ENCODE data around the gene DEFB123.

Gene DEFB123

GRCh38 chr20:31474758-31475427 lies 34.5 kb downstream of the DEFB123 start, which contains the start of the genes DEFB124 and REM1:
TSS of gene DEFB124 (minus strand) at chr20:31475127. CDS start at chr20:31473013, 2,114 bp downstream.
TSS of gene REM1 (plus strand) at chr20:31475288. CDS start at chr20:31476446, 1,158 bp downstream.
- DNase-seq: no peak

- DNase-seq: no peak
Measured at GRCh38 chr20:31475472-31476293, 35.3 kb downstream of the DEFB123 start.

- no peak for DNase-seq
Measured at GRCh38 chr20:31476294-31476585, 35.8 kb downstream of the DEFB123 start.

DNA sequence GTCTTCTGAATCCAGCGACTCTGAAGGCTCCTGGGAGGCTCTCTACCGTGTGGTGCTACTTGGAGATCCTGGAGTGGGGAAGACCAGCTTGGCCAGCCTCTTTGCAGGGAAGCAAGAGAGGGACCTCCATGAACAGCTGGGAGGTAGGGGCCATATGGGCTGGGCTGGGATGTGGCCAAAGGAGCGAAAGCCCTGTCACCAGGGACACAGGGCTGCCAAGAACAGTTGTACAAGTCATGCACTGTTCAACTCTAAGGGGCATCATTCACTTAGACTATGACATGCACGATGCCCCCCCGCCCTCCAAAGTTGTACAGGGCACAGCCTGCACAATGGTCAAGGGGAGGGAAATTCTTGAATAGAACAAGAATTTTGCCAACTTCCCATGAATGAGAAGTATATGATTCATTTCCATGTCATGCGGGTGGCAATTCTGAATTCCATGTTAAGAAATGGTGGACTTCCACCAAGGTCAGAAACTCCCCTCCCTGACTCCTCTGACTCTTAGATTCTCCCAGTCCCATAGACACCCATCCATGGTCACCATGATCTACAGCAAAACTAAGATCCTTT lies 36.3 kb downstream of the DEFB123 start:
- DNase-seq: no peak

GRCh38 chr20:31484001-31484400 lies 43.6 kb downstream of the DEFB123 start:
- no peak for DNase-seq

DNA sequence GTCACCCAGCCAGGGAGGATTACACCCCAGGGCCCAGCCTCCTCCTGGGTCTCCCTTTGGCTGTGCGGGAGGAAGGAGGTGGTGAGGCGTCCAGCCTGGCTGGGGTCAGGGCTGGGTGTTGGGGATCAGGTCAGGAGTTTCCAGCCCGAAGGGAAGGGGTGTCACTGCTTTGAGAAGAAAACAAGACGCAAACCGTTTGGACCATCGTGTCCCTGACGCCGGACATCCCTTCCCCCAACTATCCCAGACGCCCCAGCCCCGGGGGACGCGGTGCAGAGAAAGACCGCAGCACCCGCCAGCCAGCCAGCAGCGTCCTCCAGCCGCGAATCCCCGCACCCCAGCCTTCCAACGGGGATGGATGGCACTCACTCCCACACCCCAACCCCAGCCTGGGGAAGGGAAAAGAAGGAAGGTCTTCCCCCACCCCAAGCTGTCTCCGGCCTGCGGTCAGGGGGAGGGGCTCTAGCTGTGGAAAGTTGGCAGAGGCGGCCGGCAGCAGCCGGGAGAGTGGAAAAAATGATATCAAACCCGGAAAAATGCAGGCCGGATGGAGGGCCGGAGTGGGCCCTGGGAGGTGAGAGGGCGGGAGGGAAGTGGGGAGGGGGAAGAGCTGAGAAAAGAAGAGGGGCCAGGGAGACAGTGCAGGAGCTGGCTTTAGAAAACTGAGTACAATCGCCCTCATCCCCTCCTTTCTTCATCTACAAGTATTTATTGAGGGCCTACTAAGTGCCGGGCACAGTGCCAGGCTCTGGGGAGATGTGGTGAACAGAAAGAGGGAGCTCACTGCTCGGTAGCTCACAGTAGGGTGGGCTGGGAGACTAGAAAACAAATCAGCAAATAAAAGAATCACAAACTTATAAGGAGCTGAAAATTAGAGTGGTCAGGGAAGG lies 45.3 kb downstream of the DEFB123 start:
- no peak for DNase-seq

GRCh38 chr20:31488115-31488514 lies 47.7 kb downstream of the DEFB123 start:
- no peak for DNase-seq

DNA sequence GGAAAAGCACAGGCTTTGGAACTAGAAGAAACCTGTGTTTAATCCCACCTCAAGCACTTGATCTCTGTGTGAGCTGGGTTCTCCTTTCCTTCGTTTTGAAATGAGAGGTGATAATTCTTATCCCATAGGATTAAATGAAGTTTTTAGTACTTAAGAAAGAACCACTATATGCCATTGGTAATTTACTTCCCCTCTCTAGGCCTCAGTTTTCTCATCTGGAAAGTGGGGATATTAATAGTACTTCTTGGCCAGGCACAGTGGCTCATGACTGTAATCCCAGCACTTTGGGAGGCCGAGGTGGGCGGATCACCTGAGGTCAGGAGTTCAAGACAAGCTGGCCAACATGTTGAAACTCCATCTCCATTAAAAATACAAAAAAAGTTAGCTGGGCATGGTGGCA lies 48.7 kb downstream of the DEFB123 start:
- DNase-seq: no peak

- no peak for DNase-seq
Measured at GRCh38 chr20:31490752-31491151, 50.3 kb downstream of the DEFB123 start.

DNA sequence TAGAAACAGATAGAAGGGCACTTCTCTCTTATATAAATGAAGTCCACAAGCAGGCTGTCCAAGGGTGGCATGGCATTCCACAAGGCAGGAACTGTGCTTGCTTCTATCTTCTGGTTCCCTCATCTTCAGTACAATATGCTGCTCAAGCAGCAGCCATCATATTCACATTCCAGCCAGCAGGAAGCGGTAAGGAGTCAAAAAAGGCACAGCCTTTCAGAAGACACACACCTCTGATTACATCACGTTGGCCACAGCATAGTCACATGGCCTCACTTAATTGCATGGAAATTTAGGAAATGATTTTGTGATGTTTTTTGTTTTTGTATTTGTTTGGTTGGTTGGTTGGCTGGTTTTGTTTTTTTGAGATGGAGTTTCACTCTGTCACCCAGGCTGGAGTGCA lies 53.7 kb downstream of the DEFB123 start:
- no peak for DNase-seq

- peak; percentile 37 for DNase-seq
Measured at GRCh38 chr20:31496761-31497295, 56.4 kb downstream of the DEFB123 start.

DNA sequence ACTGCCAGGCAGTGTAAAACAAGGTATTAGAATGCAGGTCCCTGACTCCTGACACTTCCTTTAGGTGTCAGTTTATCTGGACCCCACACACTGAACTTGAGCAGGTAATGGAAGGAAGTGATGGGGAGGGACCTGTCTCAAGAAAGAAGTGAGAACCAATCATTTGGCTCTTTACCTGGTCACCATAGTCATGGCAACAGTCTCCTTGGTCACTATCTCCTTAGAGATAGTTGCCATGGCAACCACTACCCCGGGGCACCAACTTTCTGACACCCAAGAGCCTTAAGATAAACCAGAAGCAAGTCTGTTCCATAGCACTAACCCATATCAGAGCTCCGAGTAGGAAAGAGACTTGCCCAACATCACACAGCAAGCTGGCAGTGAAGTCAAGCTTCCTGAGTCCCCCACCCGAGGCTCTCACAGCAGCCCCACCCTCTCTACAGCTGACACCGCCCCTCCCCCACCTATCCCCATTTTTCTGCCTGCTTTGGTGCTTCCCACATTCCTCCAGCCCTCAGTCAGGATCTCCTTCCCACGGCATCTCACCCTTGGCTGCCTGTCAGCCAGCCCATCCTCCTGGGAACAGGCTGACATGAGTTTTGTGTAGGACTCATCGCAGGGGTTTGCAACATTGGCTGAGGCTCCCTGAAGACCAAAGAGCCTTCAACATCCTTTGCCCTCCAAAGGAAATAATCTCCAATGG lies 57.6 kb downstream of the DEFB123 start:
- peak; percentile 21 for DNase-seq
